ENCODE results near the gene SLC22A8.
A peak's percentile ranks its signal among the peaks of the same experiment; 100 is the strongest.
"Not testable (repeated sequence)": the region's sequence is repeated elsewhere in the genome, so short reads cannot be mapped to it uniquely, and the experiment has no call there.

Gene SLC22A8

GRCh38 chr11:63015521-63016215 lies at the start of gene SLC22A8:
TSS of gene SLC22A8 (minus strand) at chr11:63015841. CDS start at chr11:63014958, 883 bp downstream.
- no peak for DNase-seq (ENCODE audit: low read depth in 1 of 2, low spot score in 1 of 2)

GRCh38 chr11:63046203-63046602 lies 30.6 kb upstream of the SLC22A8 start:
- not testable (repeated sequence) for DNase-seq (ENCODE audit: low read depth in 1 of 2, low spot score in 1 of 2)

- DNase-seq (ENCODE audit: low read depth in 1 of 2, low spot score in 1 of 2): no peak
Observed at GRCh38 chr11:63042596-63042995, 27.0 kb upstream of the SLC22A8 start.

DNA sequence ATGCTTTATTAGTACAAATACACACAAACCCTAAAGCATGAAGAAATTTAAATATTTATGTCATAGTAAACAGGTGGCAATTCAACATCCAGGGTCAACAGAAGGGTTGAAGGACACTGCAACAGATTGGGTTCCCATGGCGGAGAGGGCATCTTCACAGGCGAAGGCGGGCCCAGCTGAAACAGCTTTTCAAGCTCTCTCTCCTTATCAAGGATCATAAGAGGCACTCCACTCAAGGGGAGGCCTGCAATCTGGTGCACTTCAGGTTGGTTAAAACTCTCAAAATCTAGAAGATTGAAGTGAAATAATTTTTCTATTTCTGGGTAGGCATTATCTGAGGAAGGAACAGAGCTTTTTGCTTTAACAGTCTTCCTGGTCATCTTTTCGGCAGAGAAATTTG lies 16.8 kb upstream of the SLC22A8 start:
- no peak for DNase-seq (ENCODE audit: low read depth in 1 of 2, low spot score in 1 of 2)

- DNase-seq (ENCODE audit: low read depth in 1 of 2, low spot score in 1 of 2): peak; percentile 61 to 82
Observed at GRCh38 chr11:63023841-63024648, 8.4 kb upstream of the SLC22A8 start.

- DNase-seq (ENCODE audit: low read depth in 1 of 2, low spot score in 1 of 2): no peak
Observed at GRCh38 chr11:63023222-63023814, 7.7 kb upstream of the SLC22A8 start.

GRCh38 chr11:63022441-63022840 lies 6.8 kb upstream of the SLC22A8 start:
- no peak for DNase-seq (ENCODE audit: low read depth in 1 of 2, low spot score in 1 of 2)

GRCh38 chr11:63020671-63021291 lies 5.1 kb upstream of the SLC22A8 start:
- DNase-seq (ENCODE audit: low read depth in 1 of 2, low spot score in 1 of 2): no peak

DNA sequence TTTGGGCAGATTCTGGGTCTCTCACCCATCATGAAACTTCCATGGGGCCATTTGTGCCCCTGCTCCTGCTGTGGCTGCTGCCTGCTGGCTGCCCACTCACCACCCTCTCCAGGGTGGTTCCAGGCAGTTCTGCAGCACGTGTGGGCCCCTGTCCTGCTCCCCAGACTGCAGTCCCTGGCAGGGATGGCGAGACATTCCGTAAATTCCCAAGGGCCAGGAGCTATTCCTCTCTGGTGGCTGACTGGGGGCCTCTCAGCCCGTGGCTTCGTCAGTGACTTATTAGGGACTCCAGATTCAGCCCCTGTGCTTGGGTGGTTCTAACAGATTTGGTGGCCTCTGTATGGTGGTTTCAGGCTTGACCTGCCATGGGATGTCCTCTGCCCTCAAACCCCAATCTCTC lies 3.9 kb upstream of the SLC22A8 start:
- DNase-seq (ENCODE audit: low read depth in 1 of 2, low spot score in 1 of 2): no peak

GRCh38 chr11:63017306-63017974 lies 1.8 kb upstream of the SLC22A8 start:
- DNase-seq (ENCODE audit: low read depth in 1 of 2, low spot score in 1 of 2): no peak

DNA sequence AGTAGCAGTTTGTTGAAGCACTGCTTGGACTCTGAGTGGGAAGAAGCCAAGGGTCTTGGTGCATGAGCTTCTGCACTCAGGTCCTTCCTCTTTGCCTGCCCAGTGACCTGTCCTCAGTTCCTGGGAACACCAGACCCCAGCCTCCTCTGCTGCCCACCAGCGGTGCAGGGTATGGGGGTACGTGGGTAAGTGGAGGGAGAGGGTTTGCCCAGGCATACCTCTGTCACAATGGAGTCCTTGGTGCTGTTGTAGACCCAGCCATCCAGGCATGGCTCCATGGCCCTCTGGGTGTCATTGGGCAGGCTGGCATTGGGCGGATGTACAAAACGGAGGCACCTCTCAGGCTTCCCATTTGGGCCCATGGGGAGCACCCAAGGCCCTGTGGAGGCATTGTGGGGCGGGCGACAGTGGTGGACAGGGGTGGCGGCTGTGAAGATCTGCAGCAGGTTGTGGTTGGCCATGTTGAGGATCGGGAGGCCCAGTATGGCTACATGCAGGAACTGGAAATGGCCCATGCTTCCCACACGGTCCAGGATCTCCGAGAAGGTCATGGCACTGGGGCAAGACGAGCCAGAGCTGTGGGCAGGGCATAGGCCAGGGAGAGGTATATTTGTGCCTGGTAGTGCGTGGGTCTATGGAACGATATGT lies 1.1 kb downstream of the SLC22A8 start:
- no peak for DNase-seq (ENCODE audit: low read depth in 1 of 2, low spot score in 1 of 2)

GRCh38 chr11:63012839-63013238 lies 2.8 kb downstream of the SLC22A8 start:
- DNase-seq (ENCODE audit: low read depth in 1 of 2, low spot score in 1 of 2): no peak

DNA sequence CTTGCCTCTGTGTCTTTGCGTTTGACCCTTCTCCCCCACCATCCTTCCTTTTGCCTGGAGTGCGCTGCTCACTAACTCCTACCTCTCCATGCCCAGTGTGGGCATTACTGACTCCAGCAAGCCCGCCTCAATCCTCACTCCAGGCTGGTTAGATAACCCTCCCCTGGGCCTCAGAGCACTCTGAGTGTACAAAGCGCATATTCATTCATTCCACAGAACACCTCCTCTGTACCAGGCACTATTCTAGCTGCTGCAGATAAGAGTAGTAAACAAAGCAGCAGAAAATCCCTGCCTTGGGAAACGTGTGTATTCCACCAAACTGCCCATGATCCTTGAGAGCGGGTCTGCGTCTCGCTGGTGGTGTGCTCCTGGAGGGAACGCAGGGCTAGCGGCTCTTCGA lies 3.2 kb downstream of the SLC22A8 start:
- DNase-seq (ENCODE audit: low read depth in 1 of 2, low spot score in 1 of 2): no peak

DNA sequence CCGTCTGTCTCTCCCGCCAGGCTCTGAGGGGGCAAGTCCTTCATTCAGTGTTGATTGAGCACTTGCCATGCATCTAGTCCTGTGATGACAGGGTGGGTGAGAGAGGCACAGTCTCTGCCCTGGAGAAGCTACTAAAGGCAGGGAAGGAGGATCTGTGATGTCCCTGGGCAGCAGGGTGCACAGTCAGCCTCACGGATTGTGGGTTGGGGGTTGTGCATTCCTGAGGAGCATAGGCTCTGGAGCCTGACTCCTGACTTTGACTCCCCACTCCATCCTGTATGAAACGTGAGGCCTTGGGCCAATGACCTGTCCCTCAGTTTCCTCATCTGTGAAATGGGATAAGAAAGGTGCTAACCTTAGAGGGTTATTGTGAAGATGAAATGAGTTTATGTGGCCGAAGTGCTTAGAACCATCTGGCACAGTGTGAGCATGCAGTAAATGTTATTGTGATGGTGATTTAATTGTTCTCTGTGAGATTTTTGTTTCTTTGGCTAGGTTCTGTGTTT lies 4.7 kb downstream of the SLC22A8 start:
- no peak for DNase-seq (ENCODE audit: low read depth in 1 of 2, low spot score in 1 of 2)

DNA sequence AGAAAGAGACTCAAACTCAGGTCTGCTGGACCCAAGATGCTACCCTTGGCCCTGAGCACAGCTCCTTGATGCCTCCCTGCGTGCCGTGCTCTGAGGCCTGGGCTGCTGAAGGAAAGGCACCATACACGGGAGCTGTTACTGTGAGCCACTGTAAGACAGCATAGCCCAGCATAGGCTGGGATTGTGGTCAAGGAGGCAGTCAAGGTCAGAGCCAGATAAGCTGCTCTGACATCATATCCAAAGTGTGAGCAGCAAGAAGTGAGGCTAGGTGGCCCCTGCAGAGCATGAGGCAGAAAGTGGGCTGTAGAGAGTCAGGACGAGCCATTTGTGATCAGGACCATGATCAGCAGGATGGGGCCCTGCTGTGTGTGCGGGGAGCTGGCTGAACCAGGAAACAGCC lies 7.7 kb downstream of the SLC22A8 start:
- DNase-seq (ENCODE audit: low read depth in 1 of 2, low spot score in 1 of 2): no peak

DNA sequence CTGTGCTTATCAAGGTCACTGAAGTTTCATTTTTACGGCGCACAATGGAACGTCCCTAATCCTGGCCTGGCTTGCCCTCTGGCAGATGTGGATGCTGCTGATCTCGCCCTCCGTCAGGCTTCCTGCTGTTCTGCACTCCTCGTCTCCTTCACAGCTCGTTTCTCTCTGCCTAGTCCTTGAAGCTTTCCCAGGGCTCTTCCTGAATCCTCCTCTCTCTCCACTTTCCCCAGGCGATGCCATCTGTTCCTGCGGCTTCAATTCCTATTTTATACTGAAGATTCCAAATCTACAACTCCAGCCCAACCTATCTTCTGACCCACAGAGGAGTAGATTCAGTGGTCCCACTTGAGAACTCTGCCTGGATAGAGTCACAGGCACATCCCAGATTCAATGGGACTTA lies 14.2 kb downstream of the SLC22A8 start:
- no peak for DNase-seq (ENCODE audit: low read depth in 1 of 2, low spot score in 1 of 2)

GRCh38 chr11:62999649-63000048 lies 16.0 kb downstream of the SLC22A8 start:
- no peak for DNase-seq (ENCODE audit: low read depth in 1 of 2, low spot score in 1 of 2)

- no peak for DNase-seq (ENCODE audit: low read depth in 1 of 2, low spot score in 1 of 2)
Observed at GRCh38 chr11:62999156-62999555, 16.5 kb downstream of the SLC22A8 start.

- no peak for DNase-seq (ENCODE audit: low read depth in 1 of 2, low spot score in 1 of 2)
Observed at GRCh38 chr11:62996271-62996670, 19.4 kb downstream of the SLC22A8 start.

DNA sequence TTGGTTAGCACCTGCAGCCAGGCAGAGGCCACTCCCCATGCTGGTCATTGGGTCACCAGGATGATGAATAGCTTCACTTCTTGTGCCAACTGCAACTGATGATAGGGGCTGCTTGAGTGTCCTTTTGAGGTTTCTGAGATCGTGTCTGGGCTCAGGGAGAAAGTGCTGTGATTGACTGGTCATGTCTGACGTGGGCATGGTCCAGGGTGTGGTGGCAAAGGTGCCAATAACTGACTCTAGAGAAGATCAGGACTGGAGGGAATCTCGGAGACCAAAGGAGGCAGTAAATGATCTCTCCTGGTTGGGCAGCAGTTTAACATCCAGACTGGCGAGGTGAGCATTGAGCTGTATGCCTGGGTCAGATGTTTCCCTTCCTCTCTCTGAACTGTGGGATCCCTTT lies 20.9 kb downstream of the SLC22A8 start:
- DNase-seq (ENCODE audit: low read depth in 1 of 2, low spot score in 1 of 2): no peak
